LoVo (cell line): Measurements from ENCODE around the gene IGLL5.
A peak's percentile ranks its signal among the peaks of the same experiment; 100 is the strongest.
"Not testable (repeated sequence)": the region's sequence is repeated elsewhere in the genome, so short reads cannot be mapped to it uniquely, and the experiment has no call there.

Source experiments
- DNase-seq: peaks from one replicate; pipeline ENCODE4 v3.0.0-alpha.2; 2016; ENCODE audit warnings: low spot score

The IGLL5 gene

GRCh38 chr22:22884010-22884887, 3.4 kb upstream of the IGLL5 start:
- peak; percentile 29 for DNase-seq

GRCh38 chr22:22884888-22885840, 2.5 kb upstream of the IGLL5 start:
- DNase-seq = no peak

- no peak for DNase-seq
These were observed 1.1 kb upstream of the IGLL5 start for GRCh38 chr22:22886546-22886945.

- DNase-seq = no peak
These were observed 1.1 kb downstream of the IGLL5 start for GRCh38 chr22:22888571-22889353.

GRCh38 chr22:22890085-22890484, 2.5 kb downstream of the IGLL5 start:
- DNase-seq = no peak

- DNase-seq = no peak
These were observed 3.6 kb downstream of the IGLL5 start for GRCh38 chr22:22891139-22891621.

GRCh38 chr22:22892096-22893052, 4.8 kb downstream of the IGLL5 start:
- no peak for DNase-seq

GRCh38 chr22:22893077-22893805, 5.6 kb downstream of the IGLL5 start:
- no peak for DNase-seq

GRCh38 chr22:22893891-22894739, 6.5 kb downstream of the IGLL5 start:
- DNase-seq = no peak

- DNase-seq = no peak
These were observed 7.4 kb downstream of the IGLL5 start for GRCh38 chr22:22894740-22895731.

- DNase-seq = no peak
These were observed 8.3 kb downstream of the IGLL5 start for GRCh38 chr22:22895776-22896445.

GRCh38 chr22:22896601-22897000, 9.0 kb downstream of the IGLL5 start:
- no peak for DNase-seq

GRCh38 chr22:22897091-22897490, 9.5 kb downstream of the IGLL5 start:
- no peak for DNase-seq

- no peak for DNase-seq
These were observed 10.3 kb downstream of the IGLL5 start for GRCh38 chr22:22897947-22898346.

GRCh38 chr22:22898411-22898950, 10.9 kb downstream of the IGLL5 start:
- not testable (repeated sequence) for DNase-seq

- not testable (repeated sequence) for DNase-seq
These were observed 11.9 kb downstream of the IGLL5 start for GRCh38 chr22:22899342-22900080.
